IMR-90 (cell line): ENCODE measurements around the gene PRR23E. TPM values are rescaled to one million over a fixed set of nuclear protein-coding genes. Genes with fewer than 3 reads are reported as not detected.

Experiments
- ATAC-seq: fragments of 200-7000 bp; cut with Tn5 transposase; 2 replicates; pipeline ENCODE4 v1.9.1; 2020; ENCODE audit warnings: low read depth, mild to moderate bottlenecking, moderate library complexity
- BruUV-seq: library from RNA; stranded (reverse); fragments of 400-500 nt; replicated peaks from 2 replicates; lab custom pipeline; 2021; lab: Mats Ljungman, UMichigan
- CTCF ChIA-PET: fragments of 300-600 bp; formaldehyde crosslinking; extraction: SDS; loops from one replicate; lab custom pipeline; 2021; ENCODE audit warnings: antibody characterized with exemption; lab: Yijun Ruan, JAX
- POLR2A ChIA-PET: fragments of 300-600 bp; sonication (Branson Sonifier 250); formaldehyde crosslinking; loops from one replicate; lab custom pipeline; 2022; ENCODE audit warnings: antibody characterized with exemption; ENCODE audit not compliant: unreplicated experiment; lab: Charles Lee
- DNase-seq: peaks from one replicate; pipeline ENCODE4 v3.0.0; 2013
- H2AFZ ChIP-seq: replicated peaks from 2 replicates; pipeline ENCODE3; 2013; ENCODE audit warnings: low read length, mild to moderate bottlenecking; ENCODE audit not compliant: poor library complexity
- H2AK5ac ChIP-seq: 2 replicates; pipeline ENCODE4 v1.6.1; 2013; ENCODE audit warnings: low read depth, low read length, inconsistent platforms
- H2AK9ac ChIP-seq: replicated peaks from 2 replicates; pipeline ENCODE3; 2013; ENCODE audit warnings: mild to moderate bottlenecking, low read depth, low read length, moderate library complexity; ENCODE audit not compliant: poor library complexity
- H2BK120ac ChIP-seq: 2 replicates; pipeline ENCODE4 v1.6.1; 2013; ENCODE audit warnings: low read depth, low read length, inconsistent platforms
- H2BK15ac ChIP-seq: 3 replicates; pipeline ENCODE4 v1.6.1; 2013; ENCODE audit warnings: low read depth, low read length, inconsistent platforms
- H2BK20ac ChIP-seq: 2 replicates; pipeline ENCODE4 v1.6.1; 2013; ENCODE audit warnings: low read depth, mild to moderate bottlenecking, inconsistent platforms, low read length, moderate library complexity
- H2BK5ac ChIP-seq: 2 replicates; pipeline ENCODE4 v1.6.1; 2013; ENCODE audit warnings: mild to moderate bottlenecking, low read depth, low read length, inconsistent platforms; ENCODE audit not compliant: poor library complexity, severe bottlenecking
- H3K14ac ChIP-seq: replicated peaks from 2 replicates; pipeline ENCODE4 v1.6.1; 2013; ENCODE audit warnings: low read depth, low read length, inconsistent platforms
- H3K18ac ChIP-seq: 2 replicates; pipeline ENCODE4 v1.6.1; 2013; ENCODE audit warnings: low read depth, low read length, control low read depth
- H3K23ac ChIP-seq: 2 replicates; pipeline ENCODE4 v1.6.1; 2013; ENCODE audit warnings: low read depth, low read length, inconsistent platforms
- H3K27ac ChIP-seq: 2 replicates; pipeline ENCODE4 v1.5.1; 2013; ENCODE audit warnings: mild to moderate bottlenecking, control low read depth, low read length; ENCODE audit not compliant: insufficient read depth
- H3K27me3 ChIP-seq: 2 replicates; pipeline ENCODE4 v1.6.1; 2013; ENCODE audit warnings: low read length; ENCODE audit not compliant: control insufficient read depth, insufficient read depth
- H3K36me3 ChIP-seq: 2 replicates; pipeline ENCODE4 v1.6.1; 2013; ENCODE audit warnings: low read length, mixed read lengths; ENCODE audit not compliant: control insufficient read depth, insufficient read depth
- H3K4ac ChIP-seq: 2 replicates; pipeline ENCODE4 v1.6.1; 2013; ENCODE audit warnings: low read depth, low read length, inconsistent platforms
- H3K4me1 ChIP-seq: 2 replicates; pipeline ENCODE4 v1.6.1; 2013; ENCODE audit warnings: low read length, mixed read lengths; ENCODE audit not compliant: control insufficient read depth, insufficient read depth
- H3K4me2 ChIP-seq: 2 replicates; pipeline ENCODE4 v1.6.1; 2013; ENCODE audit warnings: low read depth, mild to moderate bottlenecking, control low read depth, low read length, moderate library complexity
- H3K4me3 ChIP-seq: 2 replicates; pipeline ENCODE4 v1.5.1; 2013; ENCODE audit warnings: low read depth, mild to moderate bottlenecking, control low read depth, low read length, moderate library complexity; ENCODE audit not compliant: insufficient read depth
- H3K56ac ChIP-seq: 2 replicates; pipeline ENCODE4 v1.6.1; 2013; ENCODE audit warnings: low read length, inconsistent platforms; ENCODE audit not compliant: insufficient read depth; ENCODE audit errors: extremely low read depth
- H3K79me1 ChIP-seq, 2 experiments: 2 replicates each; pipeline ENCODE4 v1.6.1; 2013; ENCODE audit warnings: low read length in 2 of 2, inconsistent platforms in 1 of 2, low read depth in 1 of 2
- H3K9ac ChIP-seq: 2 replicates; pipeline ENCODE4 v1.6.1; 2013; ENCODE audit warnings: low read depth, low read length, control low read depth
- H3K9me1 ChIP-seq: 2 replicates; pipeline ENCODE4 v1.6.1; 2013; ENCODE audit warnings: low read length, inconsistent platforms; ENCODE audit not compliant: insufficient read depth
- H3K9me3 ChIP-seq: 2 replicates; pipeline ENCODE4 v1.6.1; 2013; ENCODE audit warnings: low read length; ENCODE audit not compliant: control insufficient read depth, insufficient read depth
- H4K20me1 ChIP-seq: 2 replicates; pipeline ENCODE4 v1.6.1; 2013; ENCODE audit warnings: low read length, inconsistent platforms; ENCODE audit not compliant: insufficient read depth
- H4K5ac ChIP-seq: 2 replicates; pipeline ENCODE4 v1.6.1; 2013; ENCODE audit warnings: mild to moderate bottlenecking, low read depth, low read length, control low read depth
- H4K8ac ChIP-seq, 2 experiments: 2 replicates each; pipeline ENCODE4 v1.6.1; 2013; ENCODE audit warnings: low read depth in 2 of 2, low read length in 2 of 2, control low read depth in 1 of 2, inconsistent platforms in 1 of 2
- H4K91ac ChIP-seq: 2 replicates; pipeline ENCODE4 v1.6.1; 2013; ENCODE audit warnings: low read depth, low read length, inconsistent platforms; ENCODE audit not compliant: insufficient read depth
- CTCF ChIP-seq: conservative IDR thresholded peaks from 2 replicates; pipeline ENCODE4 v1.5.1; 2012; ENCODE audit warnings: mild to moderate bottlenecking, low read depth, low read length, improper control_type of control experiment
- FOS ChIP-seq: fragments of 150-350 bp; IDR thresholded peaks from 2 replicates; pipeline ENCODE4 v1.6.1; 2016; ENCODE audit warnings: low read depth, low read length
- RAD21 ChIP-seq: IDR thresholded peaks from 2 replicates; pipeline ENCODE4 v1.6.1; 2012; ENCODE audit warnings: low read length, improper control_type of control experiment
- RFX5 ChIP-seq: IDR thresholded peaks from 2 replicates; pipeline ENCODE4 v1.8.0; 2012; ENCODE audit warnings: low read depth, mild to moderate bottlenecking, low read length, moderate library complexity
- WGBS, 2 experiments: methylation state at CpG; one replicate each; pipeline versions ENCODE4 v1.1.5 to v1.1.7; 2013; ENCODE audit warnings: missing lambda C conversion rate in 2 of 2; ENCODE audit not compliant: insufficient read length in 1 of 2; ENCODE audit errors: extremely low coverage in 2 of 2; 5-methylcytosine and 5-hydroxymethylcytosine counted together
- dilution Hi-C: fragments of 300-500 bp; cut with HindIII; formaldehyde crosslinking; loops from one replicate; pipeline ENCODE4 v1.14.3; 2018; ENCODE audit warnings: low sequenced_read_pairs; ENCODE audit not compliant: unreplicated experiment
- in situ Hi-C: fragments of 300-500 bp; cut with MboI; formaldehyde crosslinking; loops from 3 replicates; pipeline ENCODE4 v1.14.3; 2019; ENCODE audit warnings: low sequenced_read_pairs, inconsistent platforms, mixed read lengths
- intact Hi-C: fragments of 100-400 bp; cut with micrococcal nuclease; formaldehyde crosslinking; loops from 2 replicates; pipeline ENCODE4 v1.10.0; 2022
- polyA plus RNA-seq, 3 experiments: library from polyadenylated mRNA; depleted of rRNA; stranded (reverse); fragments of >200 nt; gene quantifications; 2 replicates each; pipeline ENCODE4 v1.2.3, GENCODE V29; 2012; ENCODE audit warnings: low replicate concordance in 1 of 3
- total RNA-seq: library from RNA; depleted of rRNA; stranded (reverse); fragments of >200 nt; gene quantifications from 2 replicates; pipeline ENCODE4 v1.2.3, GENCODE V29; 2012

PRR23E gene
- total and polyA plus RNA-seq, 2 of the 4 experiments (the other 2 are of a cell fraction) = not detected

- no peaks in the 10 kb centered on the region for H3K4me1 ChIP-seq
- no peak overlapping the region for H3K56ac ChIP-seq
- H3K4ac ChIP-seq = no peak overlapping the region
- no peak overlapping the region for H2AK9ac ChIP-seq
- in situ Hi-C loops = no loop called here
- intact Hi-C loops = no loop called here
- H4K91ac ChIP-seq = no peak overlapping the region
- no peak overlapping the region for H3K27ac ChIP-seq
- no peak for TF ChIP-seq FOS
- TF ChIP-seq CTCF = no peak
- no peak for TF ChIP-seq RFX5
- no peak for TF ChIP-seq RAD21
- H3K14ac ChIP-seq = no peak overlapping the region
- DNase-seq = no peak
- no peak overlapping the region for H2BK120ac ChIP-seq
- H3K23ac ChIP-seq = no peak overlapping the region
- H2BK15ac ChIP-seq = no peak overlapping the region
- no peak overlapping the region for H4K8ac ChIP-seq
- no peaks in the 10 kb centered on the region for H3K79me1 ChIP-seq
- no peaks in the 10 kb centered on the region for H3K9me1 ChIP-seq
- H2AFZ ChIP-seq = no peak overlapping the region
- no peak overlapping the region for H4K5ac ChIP-seq
- ChIA-PET POLR2A (no interaction called here), CTCF (no interaction called here)
- H3K18ac ChIP-seq = no peak overlapping the region
- peaks cover 3% of the 10 kb centered on the region for H3K27me3 ChIP-seq
- no peaks in the 10 kb centered on the region for H3K9me3 ChIP-seq
- H2BK20ac ChIP-seq = no peak overlapping the region
- dilution Hi-C loops = no loop called here
- H3K4me2 ChIP-seq = no peak overlapping the region
- H4K20me1 ChIP-seq = no peaks in the 10 kb centered on the region
- H3K4me3 ChIP-seq = no peak overlapping the region
- ATAC-seq = no peak
- no peak overlapping the region for H2BK5ac ChIP-seq
- H3K9ac ChIP-seq = no peak overlapping the region
- WGBS, 2 experiments = no CpG with 5 or more reads among the region's 15 CpGs
- no TSS peak for BruUV-seq
- no peaks in the 10 kb centered on the region for H3K36me3 ChIP-seq
- no peak overlapping the region for H2AK5ac ChIP-seq
Observed at GRCh38 chr3:127206611-127207516, 13.9 kb downstream of the PRR23E start.
